HG02763 (cell line): ENCODE results near the gene TACC2.

Experiments
- ATAC-seq: cut with Tn5 transposase; IDR thresholded peaks from one replicate; pipeline ENCODE4 v1.9.1; 2021; ENCODE audit warnings: mild to moderate bottlenecking, moderate library complexity; ENCODE audit not compliant: unreplicated experiment

The TACC2 gene

DNA sequence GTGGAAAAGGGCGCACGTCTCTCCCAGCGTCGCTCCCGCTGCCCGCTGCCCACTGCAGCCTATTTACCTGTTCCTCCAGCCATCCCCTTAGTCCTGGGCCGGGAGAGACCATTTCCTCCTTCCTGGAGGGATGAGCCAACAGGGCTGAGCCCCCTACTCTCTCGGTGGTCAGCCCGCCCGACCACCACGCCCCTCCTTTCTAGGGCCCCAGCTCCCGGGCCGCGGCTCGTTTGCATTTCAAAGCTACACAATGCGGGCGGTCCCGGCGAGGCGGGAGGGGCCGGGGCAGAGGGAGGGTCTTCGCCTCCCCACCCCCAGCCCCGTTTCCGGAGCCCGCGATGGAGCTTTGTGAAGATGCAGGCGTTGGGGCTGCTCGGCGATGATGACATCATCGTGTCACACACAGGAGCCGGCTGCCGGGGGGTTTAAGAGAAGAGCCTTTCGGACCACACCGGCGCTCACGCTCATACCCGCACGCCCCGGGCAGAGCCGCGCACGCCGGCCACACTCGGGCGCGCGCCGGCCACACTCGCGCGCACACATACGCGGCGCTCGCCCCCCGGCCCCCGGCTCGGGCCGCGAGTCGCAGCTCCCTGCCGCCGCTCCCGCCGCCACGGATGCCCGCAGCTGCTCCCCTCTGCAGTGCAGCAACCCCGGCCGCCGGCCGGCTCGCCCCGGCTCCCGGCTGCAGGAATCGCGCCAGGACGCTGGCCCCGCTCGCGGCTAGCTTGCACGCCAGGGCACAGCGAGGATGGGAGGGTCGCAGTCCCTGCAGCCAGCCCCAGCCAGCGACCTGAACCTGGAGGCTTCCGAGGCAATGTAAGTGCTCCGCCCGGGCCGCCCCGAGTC lies 174.4 kb downstream of the TACC2 start:
- no peak for ATAC-seq

DNA sequence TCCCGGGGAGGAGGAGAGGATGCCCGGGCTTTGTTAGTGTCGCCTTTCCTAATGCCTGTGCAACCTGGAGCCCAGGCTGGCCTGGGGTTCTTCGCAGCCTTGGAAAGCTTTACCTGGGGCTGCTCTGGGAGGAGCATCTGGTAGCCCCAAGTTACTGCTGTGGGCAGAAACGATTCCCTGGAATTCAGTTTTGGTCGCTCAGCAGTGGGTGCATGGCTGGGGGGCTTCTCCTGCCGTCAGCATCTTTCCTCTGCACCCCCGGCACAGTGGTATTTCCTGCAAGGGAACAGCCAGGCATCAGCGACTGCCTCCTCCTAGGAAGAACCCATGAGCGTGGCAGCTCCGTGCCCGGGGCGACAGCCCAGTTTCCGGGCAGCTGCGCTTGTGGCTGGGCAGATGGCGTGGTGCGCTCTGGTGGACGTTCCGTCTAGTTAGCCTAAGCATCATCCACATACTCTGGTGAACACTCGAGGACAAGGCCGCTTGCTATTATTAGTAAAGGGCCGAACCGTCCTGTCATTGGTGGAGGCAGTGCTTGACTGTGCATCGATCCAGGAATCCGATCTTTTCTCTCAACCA lies 175.1 kb downstream of the TACC2 start:
- ATAC-seq: no peak

DNA sequence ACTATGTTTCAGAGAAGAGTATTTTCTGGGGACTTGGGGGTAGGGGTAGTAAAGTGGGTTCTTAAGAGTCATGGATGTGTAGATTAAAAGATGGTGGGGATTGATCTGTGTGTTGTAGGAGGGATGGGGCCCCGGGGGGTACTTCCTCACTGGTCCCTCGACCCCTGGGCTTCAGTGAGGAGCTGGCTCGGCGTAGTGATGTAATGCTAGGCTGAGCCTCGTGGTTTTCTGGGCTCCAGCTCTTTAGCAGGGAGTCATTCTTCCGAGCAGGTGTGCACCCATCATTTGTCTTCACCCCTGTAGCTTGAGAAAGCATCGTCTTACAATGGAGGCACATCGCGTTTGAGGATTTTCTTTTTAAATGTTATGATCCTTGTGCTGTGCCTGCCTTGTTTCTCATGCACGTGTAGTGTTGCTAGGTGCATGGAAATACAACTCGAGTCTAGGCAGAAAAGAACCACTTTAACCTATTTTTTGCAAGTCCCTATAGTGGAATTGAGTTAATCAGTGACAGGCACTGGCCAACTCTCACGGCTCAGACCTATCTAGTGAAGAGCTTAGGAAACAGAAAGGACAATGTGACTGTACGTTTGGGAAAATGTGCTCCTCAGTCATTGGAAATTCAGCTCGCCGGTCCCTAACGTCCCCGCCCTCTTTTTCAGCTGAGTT lies 176.0 kb downstream of the TACC2 start:
- ATAC-seq: no peak

DNA sequence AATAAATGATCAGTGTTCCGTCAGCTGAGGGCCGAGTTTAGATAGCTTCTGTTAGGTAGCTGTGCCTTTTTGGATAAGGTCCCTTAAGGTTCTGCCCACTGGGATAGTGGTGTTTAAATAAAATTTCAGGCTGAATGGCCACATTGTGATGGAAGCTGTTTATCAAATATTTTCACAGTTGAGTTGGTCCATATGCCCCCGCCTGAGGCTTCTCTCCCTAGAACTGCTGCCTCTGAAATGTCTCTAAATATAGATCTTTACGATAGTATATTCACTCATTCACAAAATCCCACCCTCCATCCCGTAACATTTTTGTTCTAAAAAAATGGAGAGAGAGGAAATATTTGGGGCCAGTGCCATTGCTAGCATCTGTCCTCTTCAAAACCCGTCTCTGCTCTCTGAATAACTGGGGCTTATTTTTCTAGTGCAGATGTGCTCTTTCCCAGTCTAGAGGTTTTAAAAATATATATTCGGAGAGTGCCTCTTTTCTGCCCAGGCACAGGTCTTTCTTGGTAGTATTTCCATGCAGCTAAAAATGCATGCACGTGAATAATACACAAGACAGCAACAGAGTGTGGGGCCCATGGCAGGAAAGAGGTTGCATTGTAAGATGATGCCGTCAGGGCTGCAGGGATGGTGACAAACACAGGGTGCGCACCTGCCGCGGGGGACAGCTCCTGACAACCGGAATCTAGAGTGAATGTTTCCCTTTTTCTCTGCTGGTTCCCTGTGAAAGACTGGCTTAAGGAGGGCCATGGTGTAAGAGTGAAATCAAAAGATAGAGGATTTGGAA lies 176.7 kb downstream of the TACC2 start:
- ATAC-seq: no peak

DNA sequence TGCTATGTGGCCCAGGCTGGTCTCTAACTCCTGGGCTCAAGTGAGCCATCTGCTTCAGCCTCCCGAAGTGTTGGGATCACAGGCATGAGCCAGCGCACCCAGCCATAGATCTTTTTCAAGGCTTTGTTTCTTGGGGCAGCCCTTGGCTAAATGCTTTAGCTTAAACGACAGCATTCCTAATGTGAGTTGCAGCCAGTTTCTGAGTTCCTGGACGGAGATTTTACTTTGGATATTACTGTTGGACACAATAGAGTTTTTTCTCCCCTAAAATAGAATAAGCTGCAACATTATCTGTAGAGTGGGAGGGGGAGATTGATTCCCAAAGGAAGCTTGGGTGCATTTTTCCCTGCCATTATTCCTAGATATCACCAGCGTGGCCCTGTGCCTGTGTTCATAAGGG lies 179.1 kb downstream of the TACC2 start:
- ATAC-seq: no peak

DNA sequence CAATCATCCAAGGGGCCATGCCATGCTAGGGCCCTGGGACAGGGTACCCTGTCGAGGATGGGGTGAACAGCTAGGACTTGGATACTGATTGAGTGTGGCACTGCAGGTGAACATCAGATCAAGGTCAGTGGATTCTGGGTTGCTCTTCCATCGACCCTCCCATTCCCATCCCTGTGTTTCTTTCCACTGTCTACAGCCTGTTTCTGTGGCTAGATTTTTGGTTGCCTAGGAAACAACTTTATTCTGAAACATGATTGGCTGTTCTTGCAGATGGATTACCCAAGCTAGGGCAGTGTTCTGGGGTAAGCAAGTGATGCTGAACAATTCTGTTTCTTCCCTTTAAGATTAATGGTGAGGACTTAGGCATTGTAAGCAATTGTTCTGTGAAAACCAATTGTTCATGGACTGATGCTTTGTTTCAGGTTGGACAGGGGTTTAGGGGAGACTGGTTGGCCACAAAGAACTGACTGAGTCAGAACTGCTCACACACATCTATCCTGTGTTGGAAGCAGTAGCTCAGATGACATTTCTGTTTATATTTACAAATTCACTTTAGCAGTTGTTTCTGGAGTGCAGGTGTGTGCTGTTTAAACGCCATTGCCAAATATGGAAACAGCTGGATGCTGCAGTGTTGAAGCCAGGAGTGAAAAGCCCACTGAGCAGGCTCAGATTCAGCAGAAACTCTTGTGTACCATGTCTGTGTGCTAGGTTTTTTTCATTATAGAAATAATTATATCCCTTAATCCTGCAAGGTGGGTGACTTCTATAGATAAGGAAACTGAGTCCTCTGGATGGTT lies 179.8 kb downstream of the TACC2 start:
- ATAC-seq: no peak

DNA sequence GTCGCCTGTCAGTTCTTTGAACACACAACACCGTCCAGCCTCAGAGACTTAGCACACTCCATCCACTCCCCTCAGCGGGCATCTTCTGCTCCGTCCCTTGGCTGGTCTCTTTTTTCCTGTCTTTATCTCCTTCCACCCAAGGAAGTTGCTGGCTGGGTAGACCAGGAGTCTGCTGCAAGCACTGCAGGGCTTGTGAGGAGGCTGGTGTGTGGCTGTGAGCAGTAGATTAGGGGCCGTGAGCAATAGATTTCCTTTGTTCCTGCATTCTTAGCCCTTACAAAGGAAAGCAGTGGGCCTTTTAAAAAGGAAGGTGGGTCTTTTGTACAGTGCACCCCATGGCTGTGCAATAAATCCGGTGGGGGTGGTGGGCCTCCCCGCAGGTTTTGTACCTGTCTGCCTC lies 181.8 kb downstream of the TACC2 start:
- ATAC-seq: no peak

DNA sequence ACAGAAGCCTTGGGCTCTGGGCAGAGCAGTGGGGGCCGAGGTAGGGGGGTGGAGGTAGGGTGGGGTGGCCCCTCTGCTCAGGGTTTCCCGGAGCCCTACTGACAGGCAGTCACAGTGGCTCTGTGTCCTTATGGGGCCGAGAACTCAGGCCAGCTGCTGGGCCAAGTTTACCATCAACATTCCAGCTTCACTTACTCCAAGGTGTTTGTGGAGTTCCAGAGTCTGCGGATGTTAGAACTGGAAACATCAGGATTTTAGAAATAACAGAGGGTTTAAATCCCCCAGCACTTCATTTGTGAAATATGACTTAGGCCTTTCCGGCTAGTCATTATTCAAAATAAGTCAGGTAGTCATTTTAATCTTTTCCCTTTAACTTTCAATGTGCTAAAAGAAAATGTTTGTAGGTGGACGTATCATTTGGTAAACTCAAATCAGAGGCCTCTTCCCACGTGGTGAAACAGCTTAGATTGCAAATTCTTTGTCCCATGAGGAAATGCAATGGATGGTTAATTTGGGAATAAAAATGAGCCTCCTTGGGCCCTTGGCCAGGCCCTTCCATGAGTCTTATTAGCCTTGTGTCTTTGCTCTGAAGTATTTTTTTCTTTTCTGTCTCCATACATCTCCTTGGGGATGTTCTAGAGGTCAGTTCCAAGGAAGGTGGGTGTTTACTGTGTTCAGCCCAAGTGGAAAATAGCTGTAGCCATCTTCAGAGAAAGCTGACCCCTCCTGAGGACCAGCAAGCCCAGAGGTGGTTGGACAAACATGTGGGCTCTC lies 182.5 kb downstream of the TACC2 start:
- ATAC-seq: no peak

DNA sequence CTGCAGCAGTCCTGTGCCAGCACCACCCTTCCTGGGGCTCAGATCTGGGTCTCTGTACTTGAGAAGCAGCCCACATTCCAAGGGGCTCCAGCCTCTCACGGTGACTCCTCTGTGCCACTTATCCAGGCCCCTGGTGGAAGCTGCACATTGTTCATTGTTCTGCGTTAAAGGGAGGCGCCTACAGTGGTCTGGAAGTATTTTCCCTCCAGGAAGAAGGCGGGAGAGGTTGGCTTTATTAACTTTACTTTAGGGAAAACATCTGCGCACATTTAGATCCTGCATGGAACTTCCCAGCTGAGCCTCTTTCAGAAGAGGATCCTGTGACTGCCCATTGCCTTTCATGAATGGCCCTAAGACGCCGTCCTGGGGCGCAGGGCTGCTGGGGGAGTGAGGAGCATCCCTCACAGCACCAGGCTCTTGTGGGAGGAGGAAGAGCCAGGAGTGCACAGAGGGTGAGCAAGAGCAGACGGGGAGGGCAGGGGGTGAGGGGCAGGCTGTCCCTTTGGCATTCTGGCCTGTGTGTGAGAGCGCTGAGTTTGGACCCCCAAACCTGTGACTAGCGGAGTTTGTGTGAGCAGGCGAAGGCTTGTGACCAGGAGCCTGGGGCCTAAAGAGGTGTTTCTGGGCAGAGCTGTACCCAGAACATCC lies 183.5 kb downstream of the TACC2 start:
- no peak for ATAC-seq

DNA sequence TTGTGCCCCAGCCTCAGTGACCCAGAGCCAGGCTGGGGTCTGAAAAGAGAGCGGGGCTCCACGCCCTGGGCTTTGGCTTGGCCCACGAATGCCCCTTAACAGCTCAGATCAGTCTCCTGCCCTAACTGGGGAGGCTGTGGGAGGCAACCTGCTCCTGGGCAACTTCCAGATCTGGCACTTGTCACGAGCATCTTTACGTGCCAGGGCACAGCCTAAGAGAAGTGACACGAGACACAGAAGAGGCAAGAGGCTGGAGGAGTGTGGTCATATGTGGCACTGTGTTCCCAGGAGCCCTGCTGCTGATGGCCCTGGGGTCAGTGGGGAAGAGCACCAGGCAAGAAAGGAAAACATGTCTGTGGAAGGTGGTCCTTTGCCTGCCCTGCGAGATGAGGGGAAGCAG lies 184.4 kb downstream of the TACC2 start:
- ATAC-seq: no peak

DNA sequence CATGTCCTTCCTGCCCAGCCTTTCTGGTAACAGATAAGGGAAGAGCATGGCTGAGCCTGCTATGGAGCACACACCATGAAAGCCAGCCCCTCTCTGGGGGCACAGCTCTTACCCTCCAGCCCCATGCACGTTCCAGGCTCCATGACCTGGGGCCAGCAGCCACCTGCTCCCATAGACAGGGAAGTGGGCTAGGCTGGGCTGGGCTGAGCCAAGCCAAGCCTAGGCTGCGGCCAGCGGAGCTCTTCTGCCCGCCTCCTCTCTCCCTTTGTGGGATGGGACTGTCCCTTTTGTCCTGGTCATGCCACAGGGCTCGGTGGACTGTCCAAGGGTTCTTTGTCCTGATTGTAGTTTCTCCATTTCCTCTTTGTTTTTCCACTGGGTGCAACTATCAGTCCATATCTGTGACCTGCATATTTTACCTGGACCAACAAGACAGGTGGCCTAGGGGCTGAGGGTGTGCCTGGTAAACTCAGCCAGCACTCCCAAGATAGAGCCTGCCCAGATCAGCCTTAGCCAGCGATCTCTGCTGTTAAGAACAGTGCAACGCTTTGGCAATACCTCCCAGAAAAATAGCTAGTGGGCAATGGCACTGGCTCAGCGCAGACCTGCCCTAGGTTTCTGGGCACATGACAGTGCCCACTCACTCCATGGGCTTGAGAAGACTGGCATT lies 184.9 kb downstream of the TACC2 start:
- no peak for ATAC-seq

DNA sequence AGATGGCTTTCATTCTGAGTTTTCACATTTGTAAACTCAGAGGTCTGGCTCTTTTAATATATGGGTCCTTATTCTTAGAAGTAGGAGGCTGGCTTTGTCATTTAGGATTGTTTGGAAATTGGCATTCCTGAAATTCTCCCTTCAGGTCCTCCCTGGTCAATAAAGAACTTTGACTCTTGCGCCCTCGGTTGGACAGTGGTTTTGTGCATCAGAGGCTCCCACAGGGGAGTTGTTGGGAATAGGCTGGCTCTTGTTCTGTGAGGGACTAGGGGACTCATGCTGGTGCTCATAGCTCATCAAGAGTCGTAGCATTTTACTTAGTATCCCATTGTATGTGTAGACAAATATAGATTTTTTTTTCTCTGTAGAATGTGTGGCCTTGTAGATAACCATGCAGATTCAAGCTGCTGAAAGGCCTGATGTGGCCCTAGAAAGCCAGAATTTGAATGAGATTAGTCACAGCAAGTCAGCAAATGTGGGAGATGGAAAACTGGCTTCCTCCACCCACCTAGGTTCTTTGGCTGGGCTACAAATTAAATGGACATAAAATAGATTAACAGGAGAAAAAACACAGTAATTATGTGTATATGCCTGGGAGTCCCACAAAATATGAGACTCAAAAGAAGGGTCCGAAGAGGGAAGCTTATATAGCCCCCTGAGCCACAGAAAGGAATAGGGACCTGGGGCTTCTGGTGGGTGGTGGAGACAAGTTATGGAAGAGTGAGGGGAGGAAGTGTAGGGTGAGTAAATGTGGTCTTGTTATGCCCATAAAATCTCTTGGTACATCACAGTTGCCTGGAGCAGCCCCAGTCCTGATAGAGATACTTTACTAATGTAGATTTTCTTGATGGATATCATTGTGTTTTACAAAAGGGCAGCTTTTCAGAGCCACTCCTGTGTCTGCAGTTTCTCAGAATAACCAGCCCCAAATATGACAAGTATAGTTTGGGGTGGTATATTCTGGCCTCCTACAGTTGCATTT lies 187.6 kb downstream of the TACC2 start:
- no peak for ATAC-seq

DNA sequence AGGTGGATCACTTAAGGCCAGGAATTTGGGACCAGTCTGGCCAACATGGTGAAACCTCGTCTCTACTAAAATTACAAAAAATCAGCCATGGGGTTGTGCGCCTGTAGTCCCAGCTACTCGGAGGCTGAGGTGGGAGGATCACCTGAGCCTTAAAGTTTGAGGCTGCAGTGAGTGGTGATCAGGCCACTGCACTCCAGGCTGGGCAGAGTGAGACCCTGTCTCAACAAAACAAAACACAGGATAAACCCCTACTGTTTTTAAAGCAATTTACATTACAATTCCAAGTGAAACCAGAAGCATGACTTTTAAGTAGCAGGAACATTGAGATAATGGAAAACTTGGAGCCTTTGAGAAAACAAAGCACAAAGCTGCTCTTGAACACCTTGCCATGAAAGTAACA lies 189.7 kb downstream of the TACC2 start:
- no peak for ATAC-seq

DNA sequence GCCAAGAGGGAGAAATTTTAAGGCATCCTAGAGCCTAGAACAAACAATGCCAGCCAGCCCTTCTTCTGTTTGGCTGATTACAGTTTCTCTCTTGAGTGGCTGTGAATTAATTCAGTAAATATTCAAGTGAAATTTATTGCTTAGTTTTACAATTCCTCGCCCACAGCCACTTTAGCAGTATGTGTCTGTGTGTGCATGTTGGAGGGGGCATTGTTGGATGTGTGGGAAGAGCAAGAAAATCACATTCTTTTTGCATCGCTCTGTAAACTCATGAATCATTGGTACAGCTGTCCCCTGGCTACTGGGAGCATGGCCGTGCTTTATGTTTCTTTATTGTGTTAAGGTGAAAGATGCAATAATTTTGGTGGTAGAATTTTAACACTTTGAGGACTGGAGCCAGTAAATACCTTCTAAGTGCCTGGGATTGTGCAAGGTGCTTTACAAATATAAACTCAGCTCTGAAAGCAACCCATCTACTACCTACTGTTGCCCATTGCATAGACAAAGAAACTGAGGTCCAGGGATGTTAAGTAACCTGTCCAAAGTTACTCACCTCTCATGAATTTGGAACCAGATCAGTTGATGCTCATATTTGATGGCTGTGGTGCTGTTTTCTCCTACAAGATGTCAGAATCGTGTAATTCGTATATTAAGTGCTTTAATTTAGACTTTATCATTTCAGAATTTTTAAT lies 192.2 kb downstream of the TACC2 start:
- no peak for ATAC-seq

DNA sequence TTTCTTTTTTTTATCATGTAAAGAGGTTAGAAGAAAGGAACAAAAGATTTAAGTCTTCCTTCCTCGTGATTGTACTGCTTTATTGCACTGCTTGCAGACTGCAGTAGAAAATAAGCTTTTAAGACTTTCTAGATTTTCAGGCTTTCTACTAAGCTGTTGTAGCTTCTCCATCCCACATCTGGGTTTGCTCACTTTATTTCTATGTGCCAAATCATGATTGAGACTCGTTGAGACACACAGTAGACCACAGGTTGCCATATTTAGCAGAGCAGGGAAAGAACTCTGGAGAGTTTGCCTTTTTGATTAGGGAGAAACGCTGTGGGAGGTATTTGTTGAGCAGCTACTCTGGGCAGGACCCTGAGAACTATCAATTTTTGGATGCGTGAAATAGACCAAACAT lies 192.9 kb downstream of the TACC2 start:
- ATAC-seq: no peak

DNA sequence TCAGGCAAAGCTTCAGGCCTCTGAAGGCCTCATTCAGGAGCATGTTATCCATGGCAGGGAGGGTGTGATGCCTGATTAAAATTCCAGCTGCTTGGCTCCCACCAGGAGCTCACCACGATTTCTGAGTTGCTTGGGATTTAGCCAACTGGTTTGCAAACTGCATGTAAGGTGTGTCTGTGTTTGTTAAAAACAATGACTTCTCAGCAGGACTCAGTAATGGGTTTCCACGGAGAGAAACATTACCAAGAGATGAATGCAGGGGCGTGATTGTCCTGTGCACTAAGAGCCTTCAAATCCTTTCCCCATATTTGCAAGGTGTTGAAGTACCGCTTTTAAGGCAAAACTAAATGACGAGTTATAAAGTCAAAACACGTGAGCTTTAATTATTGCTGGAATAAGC lies 193.3 kb downstream of the TACC2 start:
- ATAC-seq: no peak

DNA sequence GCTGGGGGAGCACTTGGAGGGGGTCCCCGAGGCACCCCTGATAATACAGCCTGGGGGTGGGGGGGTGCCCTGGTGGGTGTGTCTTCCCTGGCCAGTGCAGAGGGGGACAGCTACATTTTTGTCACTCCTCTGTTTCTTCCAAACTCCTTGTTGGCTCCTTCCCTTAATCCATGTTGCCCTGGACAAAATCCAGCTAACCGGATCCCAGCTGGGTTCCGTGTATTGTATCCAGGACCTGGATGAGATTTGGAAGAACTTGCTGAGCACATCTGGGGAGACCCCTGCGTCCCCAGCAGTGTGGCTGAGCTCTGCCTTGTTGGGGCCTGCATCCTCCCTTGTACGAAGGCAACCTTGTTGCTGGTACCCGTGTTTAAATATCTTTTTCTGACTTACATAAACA lies 195.3 kb downstream of the TACC2 start:
- no peak for ATAC-seq
